Fibroblast of skin of right quadriceps (primary cell): ENCODE data around the gene KPNA5.
"Not testable (repeated sequence)": the region's sequence is repeated elsewhere in the genome, so short reads cannot be mapped to it uniquely, and the experiment has no call there.

Experiments
- DNase-seq: peaks from one replicate; pipeline ENCODE4 v3.0.0-alpha.2; 2013

Gene KPNA5

DNA sequence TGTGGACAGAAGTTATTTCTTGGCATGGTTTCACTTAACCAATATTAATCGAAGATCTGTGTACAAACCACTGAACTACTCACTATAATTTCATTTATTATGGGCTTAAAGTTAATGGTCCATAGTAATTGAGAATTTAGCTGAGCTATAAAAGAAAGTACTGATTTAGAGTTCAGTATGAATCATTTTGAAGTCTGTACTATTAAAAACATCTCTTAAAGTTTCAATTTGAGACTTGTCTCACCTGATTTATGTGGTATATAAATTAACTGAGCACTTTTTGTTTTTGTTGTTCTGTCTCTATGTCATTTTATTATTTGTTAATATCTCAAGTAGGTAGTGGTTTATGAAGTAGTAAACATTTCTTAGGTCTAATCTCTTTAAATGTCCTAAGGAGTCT, 24.9 kb downstream of the KPNA5 start:
- DNase-seq, result no peak

DNA sequence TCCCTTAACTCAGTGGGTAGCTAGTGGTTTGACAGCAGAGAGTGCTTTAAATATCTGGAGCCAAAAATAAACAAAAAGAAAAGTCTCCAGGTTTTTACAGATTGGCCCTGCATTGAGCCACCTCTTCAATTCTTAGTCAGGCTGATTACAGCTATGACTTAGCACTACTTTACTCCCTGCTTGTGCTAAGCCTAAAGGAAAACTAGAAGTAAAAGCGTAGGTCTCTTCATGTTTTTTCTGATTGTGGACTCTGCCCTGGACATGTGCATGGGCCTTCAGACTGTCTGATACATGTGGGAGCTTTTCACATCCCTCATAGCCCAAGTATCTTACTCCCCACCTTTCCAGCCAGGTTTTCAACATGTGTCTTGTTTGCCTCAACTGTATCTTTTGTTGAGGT, 33.3 kb downstream of the KPNA5 start:
- DNase-seq, result no peak

GRCh38 chr6:116714761-116715160, 33.8 kb downstream of the KPNA5 start:
- no peak for DNase-seq

DNA sequence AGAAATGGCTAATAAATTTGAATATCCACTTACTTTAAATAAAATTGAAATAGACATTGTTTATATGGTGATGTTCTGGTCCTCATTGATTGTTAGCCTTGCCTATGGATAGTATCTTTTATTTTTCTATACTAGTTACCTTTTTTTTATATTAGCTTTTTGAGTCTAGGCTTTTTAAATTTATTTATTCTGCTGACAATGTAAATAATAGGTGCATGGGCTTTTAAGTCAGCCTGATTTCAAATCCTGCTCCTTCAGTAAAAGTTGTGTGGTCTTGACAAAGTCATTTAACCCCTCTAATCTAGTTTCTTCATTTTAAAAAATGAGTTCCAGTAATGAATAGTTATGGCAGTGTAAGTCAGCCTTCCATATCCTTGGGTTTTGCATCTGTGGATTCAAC, 45.9 kb downstream of the KPNA5 start:
- no peak for DNase-seq

- DNase-seq, result no peak
These were observed 49.5 kb downstream of the KPNA5 start for GRCh38 chr6:116730513-116730912.

GRCh38 chr6:116737004-116737403, 56.0 kb downstream of the KPNA5 start:
- DNase-seq, result no peak

DNA sequence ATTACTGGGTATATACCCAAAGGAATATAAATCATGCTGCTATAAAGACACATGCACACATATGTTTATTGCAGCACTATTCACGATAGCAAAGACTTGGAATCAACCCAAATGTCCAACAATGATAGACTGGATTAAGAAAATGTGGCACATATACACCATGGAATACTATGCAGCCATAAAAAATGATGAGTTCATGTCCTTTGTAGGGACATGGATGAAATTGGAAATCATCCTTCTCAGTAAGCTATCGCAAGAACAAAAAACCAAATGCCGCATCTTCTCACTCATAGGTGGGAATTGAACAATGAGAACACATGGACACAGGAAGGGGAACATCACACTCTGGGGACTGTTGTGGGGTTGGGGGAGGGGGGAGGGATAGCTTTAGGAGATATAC, 59.5 kb downstream of the KPNA5 start:
- DNase-seq, result not testable (repeated sequence)

DNA sequence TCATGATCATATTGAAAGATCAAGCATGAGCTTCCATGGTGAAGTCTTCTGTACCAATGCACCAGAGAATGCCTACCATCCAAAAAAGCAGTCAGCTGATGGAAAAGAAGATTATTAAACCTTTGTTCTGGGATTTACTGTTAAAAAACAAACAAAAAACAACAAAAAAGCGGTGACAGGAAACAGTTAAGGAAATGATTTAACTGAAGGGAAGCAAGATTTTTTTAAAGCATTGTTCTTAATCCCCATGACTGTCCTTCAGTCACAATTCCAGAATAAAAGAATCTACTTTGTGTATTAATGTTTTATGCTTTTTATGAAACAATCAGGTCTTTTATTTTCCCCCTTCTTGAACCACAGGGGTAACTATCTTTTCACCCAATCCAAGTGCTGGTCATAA, 60.6 kb downstream of the KPNA5 start:
- DNase-seq, result no peak

DNA sequence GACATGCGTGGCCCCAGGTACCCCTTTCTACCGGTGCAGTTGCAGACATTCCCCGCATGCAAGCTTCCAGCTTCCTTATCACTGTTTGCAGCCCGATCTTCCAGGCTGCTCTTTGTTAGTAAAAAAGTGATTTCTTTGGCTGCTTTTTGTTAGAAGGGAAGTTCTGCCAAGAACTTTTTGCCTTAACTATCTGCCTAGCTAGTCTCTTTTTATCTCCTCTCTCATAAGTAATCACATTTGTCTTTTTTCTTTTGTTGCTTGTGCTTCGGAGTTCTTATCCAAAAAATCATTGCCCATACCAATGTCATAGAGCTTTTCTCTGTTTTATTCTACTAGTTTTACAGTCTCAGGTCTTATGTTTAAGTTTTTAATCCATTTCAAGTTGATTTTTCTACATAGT, 64.2 kb downstream of the KPNA5 start:
- no peak for DNase-seq

DNA sequence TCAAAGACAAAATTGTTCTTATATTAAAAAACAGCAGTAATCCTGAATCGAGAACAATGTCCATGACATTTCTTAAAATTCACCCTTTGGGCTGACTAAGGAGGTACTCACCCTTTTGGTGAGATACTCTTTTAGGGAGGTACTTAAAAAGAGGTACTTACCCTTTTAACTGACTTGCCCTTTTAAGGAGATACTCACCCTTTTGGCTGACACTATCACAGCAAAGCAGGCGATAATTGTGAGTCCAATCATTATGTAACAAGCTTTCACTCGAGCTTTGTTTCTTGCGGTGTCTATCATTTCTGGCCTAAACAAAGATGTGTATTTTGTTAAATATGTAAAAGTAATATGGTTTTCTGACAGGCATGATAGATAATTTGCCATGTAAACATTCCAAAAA, 80.8 kb downstream of the KPNA5 start:
- no peak for DNase-seq

- DNase-seq, result no peak
These were observed 81.2 kb downstream of the KPNA5 start for GRCh38 chr6:116762235-116762634.

GRCh38 chr6:116763048-116763447, 82.0 kb downstream of the KPNA5 start:
- no peak for DNase-seq

DNA sequence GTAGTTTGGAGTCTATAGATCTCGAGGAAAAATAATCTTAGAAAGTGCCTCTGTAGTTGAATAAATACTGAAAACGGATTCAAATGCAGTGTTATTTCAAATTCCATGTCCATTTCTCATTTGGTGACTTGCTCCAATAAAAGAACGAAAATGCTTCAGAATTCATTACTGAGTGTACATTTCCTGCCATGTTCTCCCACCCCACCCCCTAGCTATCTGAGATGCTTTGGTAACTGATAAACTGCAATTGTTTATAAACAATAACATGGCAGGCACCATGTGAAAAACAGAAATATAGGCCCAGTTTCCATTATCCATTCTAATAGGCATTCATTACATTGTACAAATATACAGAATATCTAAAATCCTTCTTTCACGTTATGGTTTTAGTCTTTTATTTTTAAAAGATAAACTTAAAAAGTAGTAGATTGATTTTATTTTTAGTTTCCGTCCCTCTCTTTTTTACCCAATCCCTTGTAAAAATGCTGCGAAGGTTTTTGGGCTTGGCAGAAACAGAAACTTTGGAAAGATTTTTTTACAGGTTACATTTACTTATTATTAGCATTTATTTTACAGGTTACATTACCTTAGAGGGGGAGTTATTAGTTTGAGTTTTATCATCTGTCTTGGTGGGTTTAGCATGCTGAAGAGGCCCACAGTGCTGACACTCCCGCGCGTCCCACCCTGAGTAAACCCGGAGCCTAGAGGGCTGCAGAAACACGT, 83.1 kb downstream of the KPNA5 start:
- no peak for DNase-seq

DNA sequence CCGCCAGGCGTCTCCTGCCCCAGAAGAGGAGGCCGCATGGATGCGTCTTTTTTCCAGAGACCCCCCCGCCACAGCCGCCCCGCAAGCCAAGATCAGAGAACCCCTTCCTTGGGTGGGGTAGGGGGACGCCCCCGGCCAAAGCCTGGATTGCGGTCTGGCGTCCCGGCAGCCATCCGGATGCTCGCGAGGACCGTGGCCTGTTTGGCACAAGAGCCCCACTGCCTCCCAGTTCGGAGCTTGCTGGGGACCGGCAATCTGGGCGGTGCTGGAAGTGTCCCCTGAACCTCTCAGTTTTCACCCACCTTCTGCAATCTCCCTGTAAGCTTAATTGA, 83.6 kb downstream of the KPNA5 start:
- no peak for DNase-seq

- no peak for DNase-seq
These were observed 84.2 kb downstream of the KPNA5 start, which contains the start of gene FAM162B for GRCh38 chr6:116764961-116765841. FAM162B (minus strand) TSS chr6:116765719; CDS start chr6:116765576, 143 bp downstream.

- no peak for DNase-seq
These were observed 85.6 kb downstream of the KPNA5 start for GRCh38 chr6:116766506-116767176.

GRCh38 chr6:116767715-116768114, 86.7 kb downstream of the KPNA5 start:
- DNase-seq, result no peak

GRCh38 chr6:116772450-116772849, 91.4 kb downstream of the KPNA5 start:
- DNase-seq, result no peak

DNA sequence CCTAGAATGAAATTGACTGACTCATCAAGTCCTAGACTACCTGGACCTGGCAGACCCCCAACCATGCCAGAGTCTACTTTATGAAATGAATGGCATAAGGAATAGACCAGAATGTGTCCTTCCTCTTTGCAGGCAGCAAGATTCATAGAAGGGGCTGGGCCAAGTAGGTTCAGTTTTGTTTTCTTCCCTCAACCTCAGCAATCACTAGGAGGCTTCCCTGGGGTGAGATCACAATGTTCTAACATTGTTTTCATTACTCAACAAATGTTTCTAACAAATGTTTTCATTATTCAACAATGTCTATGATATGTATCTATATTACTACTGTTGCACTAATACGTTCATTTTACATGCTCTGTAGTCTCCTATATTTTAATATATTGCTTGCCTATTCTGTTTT, 92.9 kb downstream of the KPNA5 start:
- no peak for DNase-seq

- peak; percentile 15 for DNase-seq
These were observed 98.7 kb downstream of the KPNA5 start for GRCh38 chr6:116779573-116780164.

DNA sequence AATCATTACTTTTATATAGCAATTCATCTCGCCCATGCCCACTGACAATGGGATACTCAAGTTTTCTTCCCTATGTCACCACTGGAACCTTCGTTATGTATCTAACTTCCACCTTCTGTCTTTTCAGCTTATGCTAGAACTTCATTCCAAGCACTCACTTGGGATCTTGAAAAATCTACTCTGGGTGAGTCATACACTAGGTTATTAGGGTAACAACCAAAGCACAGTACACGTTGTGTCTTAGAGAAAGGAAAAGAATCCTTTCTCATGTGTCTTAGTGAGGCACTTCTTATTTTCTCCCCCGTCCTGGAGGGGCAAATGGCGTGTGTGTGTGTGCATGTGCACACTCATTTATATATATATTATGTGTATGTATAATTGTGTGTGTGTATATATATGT, 102.8 kb downstream of the KPNA5 start:
- no peak for DNase-seq
